ENCODE data around the gene ARHGAP40.

The ARHGAP40 gene

DNA sequence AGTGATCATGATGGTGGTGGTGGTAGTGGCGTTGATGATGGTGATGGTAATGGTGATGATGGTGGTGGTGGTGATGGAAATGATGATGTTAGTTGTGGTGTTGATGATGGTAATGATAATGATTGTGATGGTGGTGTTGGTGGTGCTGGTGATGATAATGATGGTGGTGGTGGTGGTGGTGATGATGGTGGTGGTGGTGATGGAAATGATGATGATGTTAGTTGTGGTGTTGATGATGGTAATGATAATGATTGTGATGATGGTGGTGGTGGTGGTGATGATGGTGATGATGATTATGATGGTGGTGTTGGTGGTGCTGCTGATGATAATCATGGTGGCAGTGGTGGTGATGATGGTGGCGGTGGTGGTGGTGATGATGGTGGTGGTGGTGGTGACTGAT is 51.4 kb downstream of the ARHGAP40 start:
- DNase-seq, result no peak

GRCh38 chr20:38657390-38657789 is 55.8 kb downstream of the ARHGAP40 start:
- DNase-seq, result no peak

GRCh38 chr20:38658879-38659596 is 57.4 kb downstream of the ARHGAP40 start:
- DNase-seq, result peak in 1 of 2 experiments; percentile 31

- no peak for DNase-seq
Observed at GRCh38 chr20:38659597-38659880, 57.9 kb downstream of the ARHGAP40 start.

- DNase-seq, result no peak
Observed at GRCh38 chr20:38660429-38660828, 58.8 kb downstream of the ARHGAP40 start.

DNA sequence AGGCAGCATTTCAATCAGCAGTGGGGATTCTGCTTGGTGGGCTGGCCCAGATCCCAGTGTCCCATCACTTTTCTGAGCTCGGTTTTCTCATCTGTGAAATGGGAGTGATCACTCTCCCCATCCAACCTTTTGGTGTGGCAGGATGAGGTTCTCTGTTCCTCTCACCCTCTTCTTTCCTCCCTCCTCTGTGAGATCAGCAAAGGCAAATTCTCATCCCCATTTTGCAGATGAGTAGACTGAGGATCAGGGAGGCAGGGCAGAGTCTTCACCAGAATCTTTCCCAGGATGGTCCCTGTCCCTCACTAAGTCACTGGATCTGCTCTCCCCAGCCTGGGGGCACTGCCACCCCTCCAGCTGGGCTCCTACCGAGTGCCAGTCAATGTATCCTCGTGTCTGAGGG is 62.1 kb downstream of the ARHGAP40 start:
- DNase-seq, result no peak

- DNase-seq, result no peak
Observed at GRCh38 chr20:38664284-38664683, 62.7 kb downstream of the ARHGAP40 start.

DNA sequence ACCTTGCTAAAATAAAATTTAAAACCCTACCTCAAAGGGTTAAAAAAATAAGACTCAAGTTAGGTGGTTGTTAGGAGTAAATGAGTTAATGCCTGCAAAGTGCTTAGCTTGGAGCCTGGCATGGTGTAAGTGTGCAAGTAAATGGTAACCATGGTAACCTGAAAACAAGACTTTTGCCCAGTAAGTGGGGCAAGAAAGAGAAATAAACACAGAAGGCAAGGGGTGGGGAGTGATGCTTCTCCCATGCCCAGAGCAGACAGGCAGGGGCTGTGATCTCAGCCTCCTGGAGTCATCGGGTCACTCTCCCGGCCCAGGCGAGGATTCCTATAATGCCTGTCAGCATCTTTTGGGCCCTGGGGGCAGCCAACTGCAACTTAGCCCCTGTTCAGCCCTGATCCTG is 63.5 kb downstream of the ARHGAP40 start:
- DNase-seq, result no peak

- DNase-seq, result no peak
Observed at GRCh38 chr20:38665506-38666285, 64.1 kb downstream of the ARHGAP40 start.

- DNase-seq, result no peak
Observed at GRCh38 chr20:38667417-38667956, 65.9 kb downstream of the ARHGAP40 start.

GRCh38 chr20:38669688-38670087 is 68.1 kb downstream of the ARHGAP40 start:
- DNase-seq, result no peak

- DNase-seq, result no peak
Observed at GRCh38 chr20:38670786-38671185, 69.2 kb downstream of the ARHGAP40 start.

DNA sequence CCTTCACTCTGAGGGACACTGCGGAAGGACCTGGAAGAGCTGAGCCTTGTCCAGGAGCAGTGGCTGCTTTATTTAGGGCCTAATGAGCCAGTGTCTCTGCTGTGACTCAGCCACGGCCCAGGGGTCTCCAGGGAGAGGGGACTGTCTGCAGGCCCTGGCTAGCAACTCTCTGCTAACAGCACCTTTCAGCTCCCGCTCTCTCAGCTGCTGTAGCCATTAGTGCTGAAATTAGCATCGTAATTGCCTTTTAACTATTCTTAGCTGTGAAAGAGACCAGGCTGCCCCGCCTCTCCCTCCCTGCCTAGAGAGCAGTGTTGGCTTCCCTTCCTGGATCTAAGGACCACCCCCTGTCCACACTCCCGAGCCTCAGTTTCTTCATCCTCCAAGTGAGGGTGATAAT is 69.6 kb downstream of the ARHGAP40 start:
- no peak for DNase-seq

- no peak for DNase-seq
Observed at GRCh38 chr20:38671701-38672292, 70.2 kb downstream of the ARHGAP40 start.

- no peak for DNase-seq
Observed at GRCh38 chr20:38672504-38672903, 70.9 kb downstream of the ARHGAP40 start.

DNA sequence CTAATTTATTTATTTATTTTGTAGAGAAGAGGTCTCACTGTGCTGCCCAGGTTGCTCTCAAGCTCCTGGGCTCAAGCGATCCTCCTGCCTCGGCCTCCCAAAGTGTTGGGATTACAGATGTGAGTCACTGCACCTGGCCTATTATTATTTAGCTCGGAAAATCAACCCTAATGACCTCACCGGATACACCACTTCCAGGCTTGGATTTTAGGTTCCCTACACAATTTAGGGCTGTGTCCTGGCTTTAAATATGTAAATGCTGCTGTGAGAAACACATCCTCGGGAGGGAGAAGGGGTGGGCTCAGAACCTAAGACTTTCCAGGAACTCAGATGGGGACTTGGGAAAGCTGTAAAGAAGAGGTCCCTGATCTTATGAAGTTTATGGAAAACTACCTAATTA is 71.7 kb downstream of the ARHGAP40 start:
- DNase-seq, result no peak

DNA sequence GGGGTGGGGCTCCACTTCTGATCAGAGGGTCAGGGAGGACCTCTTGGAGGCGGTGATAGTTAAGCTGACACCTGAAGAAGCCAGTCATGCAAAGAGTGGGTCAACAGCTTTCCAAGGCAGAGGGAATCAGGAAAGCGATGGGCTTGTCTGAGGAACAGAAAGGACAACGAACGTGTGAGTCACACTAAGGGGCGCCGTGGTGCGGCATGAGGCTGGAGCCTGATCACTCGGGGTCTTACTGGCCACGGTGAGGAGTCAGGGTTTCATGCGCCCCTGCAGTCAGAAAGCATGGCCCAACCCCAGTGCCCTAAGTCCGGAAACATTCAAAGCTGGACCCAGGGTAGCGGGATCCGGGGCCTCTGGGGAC is 72.1 kb downstream of the ARHGAP40 start:
- no peak for DNase-seq

- DNase-seq, result no peak
Observed at GRCh38 chr20:38674092-38674764, 72.6 kb downstream of the ARHGAP40 start.

DNA sequence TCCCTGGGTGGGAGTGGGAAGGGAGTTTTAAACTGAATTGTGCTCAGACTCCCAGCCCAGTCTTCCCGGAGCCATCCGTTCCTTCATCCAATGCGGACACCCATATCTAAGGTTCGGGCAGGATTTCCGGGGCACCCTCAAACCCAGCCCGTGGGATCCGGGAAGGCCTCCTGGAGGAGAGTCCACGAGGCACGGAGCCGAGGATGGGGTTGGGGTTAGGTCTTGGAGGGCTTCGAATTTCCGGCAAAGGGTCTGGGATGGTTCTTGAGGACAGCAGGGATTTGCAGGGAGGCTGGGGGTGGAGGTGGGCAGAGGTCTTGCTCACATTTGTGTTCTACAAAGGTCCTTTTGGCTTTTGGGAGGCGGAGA is 73.1 kb downstream of the ARHGAP40 start:
- no peak for DNase-seq

DNA sequence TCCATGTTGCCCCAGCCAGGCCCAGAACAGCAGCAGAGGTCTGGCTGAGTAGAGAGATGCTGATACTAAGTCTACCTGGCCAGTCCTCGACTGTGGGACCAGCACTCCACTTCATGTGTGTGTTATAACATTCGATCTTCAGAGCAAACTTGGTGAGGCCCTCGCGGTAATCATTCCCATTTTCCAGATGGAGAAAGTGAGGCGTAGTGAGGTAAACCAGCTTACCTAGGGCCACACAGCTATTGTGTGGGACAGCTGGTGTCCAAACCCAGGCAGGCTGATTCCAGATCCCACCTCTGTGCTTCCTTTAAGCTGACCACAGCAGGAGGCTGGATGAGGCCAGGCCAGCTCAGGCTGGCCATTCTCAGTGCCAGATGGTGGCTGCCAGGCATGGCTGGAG is 75.0 kb downstream of the ARHGAP40 start:
- DNase-seq, result no peak

DNA sequence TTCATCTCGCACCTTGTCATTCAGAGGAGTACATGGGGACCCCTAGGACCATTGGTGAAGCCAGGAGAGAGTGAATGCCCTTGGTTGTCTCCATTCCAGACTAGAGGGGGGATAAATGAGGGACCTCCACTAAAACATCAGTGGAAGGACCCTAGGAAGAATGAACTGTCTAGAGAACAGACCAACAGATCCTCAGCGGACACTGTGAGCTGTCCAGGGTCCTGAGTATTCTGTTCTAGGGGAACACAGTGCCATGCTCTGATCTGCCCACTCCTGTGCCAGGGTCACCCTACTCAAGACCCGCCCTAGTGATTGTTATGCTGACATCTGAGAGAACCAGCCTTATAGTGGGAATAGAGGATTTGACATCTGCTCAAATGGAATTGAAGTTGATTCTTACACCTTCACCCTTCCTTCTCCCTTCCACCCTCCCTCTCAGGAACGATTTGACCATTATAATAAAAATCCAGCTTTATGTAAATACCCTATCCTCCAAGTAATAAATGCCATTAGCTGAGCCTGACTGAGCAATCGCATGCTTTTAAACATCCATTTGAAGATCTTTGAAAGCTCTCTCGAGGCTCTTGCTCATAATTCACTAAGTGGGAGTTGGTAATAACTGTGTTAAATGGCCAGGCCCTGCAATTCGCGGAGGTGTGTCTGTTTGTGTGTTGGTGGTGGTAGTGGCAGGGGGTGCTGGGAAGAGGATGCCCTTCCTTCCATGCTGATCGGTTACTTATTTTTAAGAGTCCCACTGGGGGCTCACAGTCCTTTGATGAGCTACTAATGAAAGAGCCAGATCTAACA is 79.1 kb downstream of the ARHGAP40 start:
- DNase-seq, result peak; percentile 25 to 44

GRCh38 chr20:38685271-38685670 is 83.7 kb downstream of the ARHGAP40 start:
- DNase-seq, result no peak

Measured in Kasumi-1 (cell line).